ENCODE measurements around the gene CDNF.

DNA sequence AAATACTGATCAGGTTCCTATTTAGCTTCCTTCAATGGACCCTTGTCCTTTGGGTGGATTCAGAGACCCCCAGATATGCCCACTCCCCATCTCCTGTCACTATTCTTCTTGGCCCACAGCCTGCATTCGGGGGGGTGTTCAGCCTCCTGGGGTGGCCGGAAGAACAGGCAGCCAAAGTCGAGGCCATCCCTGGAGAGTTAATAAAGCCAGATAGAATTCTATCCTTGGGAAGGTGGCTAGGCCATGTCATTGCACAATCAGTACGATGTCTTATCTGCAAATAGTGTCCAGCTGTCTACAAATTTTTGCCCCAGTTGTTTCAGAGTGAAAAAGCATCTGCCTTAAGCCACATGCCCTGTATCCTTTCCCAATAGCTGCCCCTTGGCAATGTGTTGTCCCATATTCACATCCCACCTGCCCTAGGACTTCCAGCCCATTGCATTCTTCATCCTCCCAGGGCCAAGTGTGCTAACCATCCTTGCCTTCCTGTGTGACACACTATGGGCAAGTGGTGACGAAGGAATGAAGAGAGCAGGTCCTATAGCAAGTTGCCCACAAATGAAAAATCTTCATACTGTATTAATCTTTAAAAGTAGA is 53.3 kb downstream of the CDNF start:
- TF ChIP-seq CTCF (IDR thresholded peaks at IDR 0.05) (no peak), POLR2A (IDR thresholded peaks at IDR 0.05) (no peak)

All from heart left ventricle (tissue), 13 donors.